HCEC 1CT (cell line): Measurements from ENCODE around the gene MYLK4.

Source experiments
- DNase-seq: peaks from one replicate; pipeline ENCODE4 v3.0.0-alpha.2; 2017

The MYLK4 gene

GRCh38 chr6:2750832-2751231 lies at the start of gene MYLK4:
TSS of gene MYLK4 (minus strand) at chr6:2750922. CDS start at chr6:2749294, 1,628 bp downstream.
- DNase-seq: no peak

- DNase-seq: no peak
These were observed 49.3 kb upstream of the MYLK4 start for GRCh38 chr6:2799936-2800527.

- no peak for DNase-seq
These were observed 47.9 kb upstream of the MYLK4 start for GRCh38 chr6:2798586-2799134.

GRCh38 chr6:2797564-2798031 lies 46.9 kb upstream of the MYLK4 start:
- no peak for DNase-seq

- no peak for DNase-seq
These were observed 46.1 kb upstream of the MYLK4 start for GRCh38 chr6:2796861-2797260.

- DNase-seq: no peak
These were observed 45.2 kb upstream of the MYLK4 start for GRCh38 chr6:2795956-2796355.

GRCh38 chr6:2795162-2795561 lies 44.4 kb upstream of the MYLK4 start:
- no peak for DNase-seq

- DNase-seq: peak; percentile 7
These were observed 43.5 kb upstream of the MYLK4 start for GRCh38 chr6:2794171-2794730.

- DNase-seq: no peak
These were observed 42.9 kb upstream of the MYLK4 start for GRCh38 chr6:2793534-2794151.

- no peak for DNase-seq
These were observed 41.8 kb upstream of the MYLK4 start for GRCh38 chr6:2792330-2793110.

GRCh38 chr6:2791450-2791974 lies 40.8 kb upstream of the MYLK4 start:
- DNase-seq: no peak

GRCh38 chr6:2790588-2791449 lies 40.1 kb upstream of the MYLK4 start:
- peak; percentile 93 for DNase-seq

GRCh38 chr6:2786269-2786668 lies 35.5 kb upstream of the MYLK4 start:
- DNase-seq: no peak

GRCh38 chr6:2784930-2785329 lies 34.2 kb upstream of the MYLK4 start:
- DNase-seq: no peak

GRCh38 chr6:2784061-2784460 lies 33.3 kb upstream of the MYLK4 start:
- DNase-seq: no peak

- no peak for DNase-seq
These were observed 32.7 kb upstream of the MYLK4 start for GRCh38 chr6:2783188-2783963.

- DNase-seq: no peak
These were observed 32.1 kb upstream of the MYLK4 start for GRCh38 chr6:2782825-2783187.

- DNase-seq: no peak
These were observed 31.6 kb upstream of the MYLK4 start for GRCh38 chr6:2782356-2782708.

GRCh38 chr6:2781685-2782355 lies 31.1 kb upstream of the MYLK4 start:
- no peak for DNase-seq

GRCh38 chr6:2780102-2780737 lies 29.5 kb upstream of the MYLK4 start:
- DNase-seq: no peak
